ENCODE data around the gene ADORA2B. TPM values are rescaled to one million over a fixed set of nuclear protein-coding genes. Genes with fewer than 3 reads are reported as not detected.
"Not testable (repeated sequence)": the region's sequence is repeated elsewhere in the genome, so short reads cannot be mapped to it uniquely, and the experiment has no call there.

ADORA2B gene
- total RNA-seq, 1 donor = 2.2 TPM

GRCh38 chr17:15936481-15936880 lies 8.4 kb upstream of the ADORA2B start:
- not testable (repeated sequence) for H3K4me1 ChIP-seq (ENCODE audit: insufficient read depth, low read length); H3K9me3 ChIP-seq (ENCODE audit: low read depth, low read length); H3K4me3 ChIP-seq (ENCODE audit: low read length); H3K27me3 ChIP-seq (ENCODE audit: insufficient read depth, low read length)

GRCh38 chr17:15941781-15942180 lies 3.1 kb upstream of the ADORA2B start:
- H3K4me1 ChIP-seq (ENCODE audit: insufficient read depth, low read length) = peaks cover 44% of the 10 kb centered on the region
- no peaks in the 10 kb centered on the region for H3K27me3 ChIP-seq (ENCODE audit: insufficient read depth, low read length)
- no peaks in the 10 kb centered on the region for H3K9me3 ChIP-seq (ENCODE audit: low read depth, low read length)
- no peak overlapping the region for H3K4me3 ChIP-seq (ENCODE audit: low read length)

DNA sequence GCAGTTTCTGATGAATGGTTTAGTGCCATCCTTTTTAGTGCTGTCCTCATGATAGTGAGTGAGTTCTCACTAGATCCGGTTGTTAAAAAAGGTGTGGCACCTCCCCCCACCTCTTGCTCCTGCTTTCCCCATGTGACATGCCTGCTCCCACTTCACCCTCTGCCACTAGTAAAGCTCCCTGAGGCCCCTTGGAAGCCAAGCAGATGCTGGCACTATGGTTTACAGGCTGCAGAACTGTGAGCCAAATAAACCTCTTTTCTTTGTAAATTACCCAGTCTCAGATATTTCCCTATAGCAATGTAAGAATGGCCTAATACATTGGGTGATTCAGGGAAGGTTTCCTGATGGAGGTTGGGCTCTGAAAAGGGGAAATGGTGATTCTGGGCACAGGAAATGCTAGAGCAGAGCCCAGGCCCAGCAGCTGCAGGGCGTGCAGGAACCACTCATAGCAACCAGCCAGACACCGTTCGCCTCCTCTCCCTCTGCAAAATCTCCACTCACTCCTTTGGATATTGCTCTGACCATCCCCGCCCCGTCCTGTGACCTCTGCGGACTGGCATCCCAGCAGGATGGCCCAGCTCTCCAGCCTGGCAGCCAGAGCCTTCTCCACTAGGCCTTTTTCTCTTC lies 2.6 kb upstream of the ADORA2B start:
- H3K4me3 ChIP-seq (ENCODE audit: low read length) = no peak overlapping the region
- H3K9me3 ChIP-seq (ENCODE audit: low read depth, low read length) = no peaks in the 10 kb centered on the region
- no peaks in the 10 kb centered on the region for H3K27me3 ChIP-seq (ENCODE audit: insufficient read depth, low read length)
- peaks cover 49% of the 10 kb centered on the region for H3K4me1 ChIP-seq (ENCODE audit: insufficient read depth, low read length)

- Histone ChIP-seq H3K4me1 (ENCODE audit: insufficient read depth, low read length) (peaks cover 54% of the 10 kb centered on the region), H3K27me3 (ENCODE audit: insufficient read depth, low read length) (no peaks in the 10 kb centered on the region), H3K9me3 (ENCODE audit: low read depth, low read length) (no peaks in the 10 kb centered on the region), H3K4me3 (ENCODE audit: low read length) (peak overlapping the region; percentile 38)
These were observed 765 bp upstream of the ADORA2B start for GRCh38 chr17:15943971-15944758.

GRCh38 chr17:15945527-15946191 lies 729 bp downstream of the ADORA2B start:
- Histone ChIP-seq H3K4me1 (ENCODE audit: insufficient read depth, low read length) (peaks cover 54% of the 10 kb centered on the region), H3K9me3 (ENCODE audit: low read depth, low read length) (no peaks in the 10 kb centered on the region), H3K4me3 (ENCODE audit: low read length) (peak overlapping the region; percentile 38), H3K27me3 (ENCODE audit: insufficient read depth, low read length) (no peaks in the 10 kb centered on the region)

DNA sequence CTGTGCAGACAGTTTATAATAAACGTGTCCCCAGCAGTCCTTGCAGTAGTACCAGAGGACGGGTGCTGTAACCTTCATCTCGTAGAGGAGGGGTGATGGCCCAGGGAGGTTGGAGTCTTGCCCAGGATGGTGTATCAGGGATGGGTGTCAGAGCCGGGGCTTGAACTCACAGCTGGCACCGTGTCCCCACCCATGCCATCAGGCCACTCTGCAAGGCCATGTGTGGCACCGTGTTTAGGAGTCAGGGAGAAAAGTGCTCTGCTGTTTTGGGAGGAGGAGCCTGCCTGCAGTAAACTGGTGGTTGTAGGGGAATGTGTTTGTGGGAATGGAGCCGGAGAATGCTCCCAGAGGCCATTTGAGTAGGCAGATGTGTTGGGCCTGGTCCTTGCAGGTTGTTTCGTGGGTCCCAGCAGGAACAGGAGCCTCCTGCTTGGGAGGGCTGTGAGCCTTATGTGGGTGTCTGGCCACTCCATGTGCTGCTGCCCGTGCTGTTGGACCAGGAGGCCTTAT lies 1.7 kb downstream of the ADORA2B start:
- Histone ChIP-seq H3K27me3 (ENCODE audit: insufficient read depth, low read length) (no peaks in the 10 kb centered on the region), H3K9me3 (ENCODE audit: low read depth, low read length) (no peaks in the 10 kb centered on the region), H3K4me1 (ENCODE audit: insufficient read depth, low read length) (peaks cover 54% of the 10 kb centered on the region), H3K4me3 (ENCODE audit: low read length) (no peak overlapping the region)

- Histone ChIP-seq H3K4me1 (ENCODE audit: insufficient read depth, low read length) (peaks cover 53% of the 10 kb centered on the region), H3K27me3 (ENCODE audit: insufficient read depth, low read length) (no peaks in the 10 kb centered on the region)
These were observed 2.3 kb downstream of the ADORA2B start for GRCh38 chr17:15947271-15947670.

GRCh38 chr17:15947976-15948752 lies 3.2 kb downstream of the ADORA2B start:
- Histone ChIP-seq H3K27me3 (ENCODE audit: insufficient read depth, low read length) (no peaks in the 10 kb centered on the region), H3K4me3 (ENCODE audit: low read length) (no peak overlapping the region), H3K4me1 (ENCODE audit: insufficient read depth, low read length) (peaks cover 44% of the 10 kb centered on the region), H3K9me3 (ENCODE audit: low read depth, low read length) (no peaks in the 10 kb centered on the region)

More at GRCh38 chr17:15947271-15947670, 2.3 kb downstream of the ADORA2B start:
- H3K4me3 ChIP-seq (ENCODE audit: low read length) = no peak overlapping the region
- H3K9me3 ChIP-seq (ENCODE audit: low read depth, low read length) = no peaks in the 10 kb centered on the region

- no peaks in the 10 kb centered on the region for H3K27me3 ChIP-seq (ENCODE audit: insufficient read depth, low read length)
- H3K4me1 ChIP-seq (ENCODE audit: insufficient read depth, low read length) = peaks cover 12% of the 10 kb centered on the region
- H3K9me3 ChIP-seq (ENCODE audit: low read depth, low read length) = no peaks in the 10 kb centered on the region
These were observed 6.6 kb downstream of the ADORA2B start for GRCh38 chr17:15951368-15952047.

DNA sequence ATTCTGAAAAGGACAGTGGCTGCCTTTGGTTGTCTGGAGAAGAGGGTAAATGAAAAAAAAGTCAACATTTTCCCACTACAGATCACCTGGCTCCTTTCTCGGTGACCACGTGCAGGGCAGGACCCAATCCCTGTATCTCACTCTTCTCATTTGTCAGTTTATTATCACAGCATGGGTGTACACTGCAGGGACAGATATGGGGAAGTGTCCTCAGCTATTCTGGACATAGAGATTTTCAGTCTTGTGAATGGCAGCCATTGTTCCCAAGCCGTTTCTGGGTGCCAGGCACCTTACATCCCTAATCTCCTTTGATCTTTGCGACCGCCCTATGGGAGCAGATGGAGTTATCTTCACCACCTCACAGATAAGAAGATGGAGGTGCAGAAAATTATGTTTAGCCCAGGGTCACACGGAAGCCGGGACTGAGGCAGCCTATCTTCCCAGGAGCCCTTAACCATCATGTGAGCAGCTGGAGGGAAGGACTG lies 7.2 kb downstream of the ADORA2B start:
- no peaks in the 10 kb centered on the region for H3K9me3 ChIP-seq (ENCODE audit: low read depth, low read length)
- H3K4me1 ChIP-seq (ENCODE audit: insufficient read depth, low read length) = peaks cover 10% of the 10 kb centered on the region
- no peaks in the 10 kb centered on the region for H3K27me3 ChIP-seq (ENCODE audit: insufficient read depth, low read length)
- no peak overlapping the region for H3K4me3 ChIP-seq (ENCODE audit: low read length)

More at GRCh38 chr17:15951368-15952047, 6.6 kb downstream of the ADORA2B start:
- H3K4me3 ChIP-seq (ENCODE audit: low read length) = no peak overlapping the region

DNA sequence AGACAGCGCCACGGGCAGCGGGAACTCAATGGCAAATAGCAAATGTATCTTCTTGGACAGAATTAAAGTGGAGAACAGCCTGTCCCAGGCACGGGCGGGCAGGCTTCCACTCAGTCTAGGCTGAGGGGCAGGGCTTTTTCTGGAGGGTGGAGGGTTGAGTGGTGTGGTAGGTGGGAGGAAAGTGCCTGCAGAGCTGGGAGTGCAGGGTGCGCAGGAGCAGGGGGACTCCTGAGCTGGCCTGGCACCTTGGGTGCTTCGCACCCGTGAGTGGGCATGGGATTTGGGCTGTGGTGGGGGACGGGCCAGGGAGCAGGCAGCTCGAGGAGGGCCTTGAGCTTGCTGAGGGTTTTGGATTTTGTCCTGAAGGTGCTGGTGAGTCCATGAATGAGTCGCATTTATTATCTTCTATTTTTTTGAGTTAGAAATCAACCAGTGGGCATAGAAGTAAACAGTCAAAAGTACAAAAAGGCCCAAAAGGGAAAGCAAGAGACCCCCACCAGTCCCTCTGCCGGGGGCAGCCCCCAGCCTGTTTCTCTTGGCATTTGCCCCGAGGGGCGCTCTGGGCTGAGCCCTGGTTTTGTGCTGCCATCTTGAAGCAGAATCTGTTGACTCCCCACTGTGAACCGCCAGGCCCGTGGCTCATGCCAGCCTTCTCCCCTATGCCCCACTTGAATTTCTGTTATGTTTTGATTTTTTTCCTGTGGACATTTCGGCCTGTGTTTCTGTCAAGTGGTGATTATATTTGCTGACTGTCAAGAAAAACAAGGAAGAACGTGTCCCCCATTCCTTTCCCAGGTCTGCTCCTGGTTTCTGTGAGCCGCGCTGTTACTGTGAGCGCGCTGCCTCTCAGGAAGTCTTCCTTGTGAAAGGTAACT lies 8.2 kb downstream of the ADORA2B start:
- Histone ChIP-seq H3K9me3 (ENCODE audit: low read depth, low read length) (no peaks in the 10 kb centered on the region), H3K4me3 (ENCODE audit: low read length) (no peak overlapping the region), H3K4me1 (ENCODE audit: insufficient read depth, low read length) (peaks cover 14% of the 10 kb centered on the region), H3K27me3 (ENCODE audit: insufficient read depth, low read length) (no peaks in the 10 kb centered on the region)

- Histone ChIP-seq H3K4me3 (ENCODE audit: low read length) (no peak overlapping the region), H3K4me1 (ENCODE audit: insufficient read depth, low read length) (peaks cover 24% of the 10 kb centered on the region), H3K27me3 (ENCODE audit: insufficient read depth, low read length) (no peaks in the 10 kb centered on the region), H3K9me3 (ENCODE audit: low read depth, low read length) (no peaks in the 10 kb centered on the region)
These were observed 9.3 kb downstream of the ADORA2B start for GRCh38 chr17:15954222-15954621.

DNA sequence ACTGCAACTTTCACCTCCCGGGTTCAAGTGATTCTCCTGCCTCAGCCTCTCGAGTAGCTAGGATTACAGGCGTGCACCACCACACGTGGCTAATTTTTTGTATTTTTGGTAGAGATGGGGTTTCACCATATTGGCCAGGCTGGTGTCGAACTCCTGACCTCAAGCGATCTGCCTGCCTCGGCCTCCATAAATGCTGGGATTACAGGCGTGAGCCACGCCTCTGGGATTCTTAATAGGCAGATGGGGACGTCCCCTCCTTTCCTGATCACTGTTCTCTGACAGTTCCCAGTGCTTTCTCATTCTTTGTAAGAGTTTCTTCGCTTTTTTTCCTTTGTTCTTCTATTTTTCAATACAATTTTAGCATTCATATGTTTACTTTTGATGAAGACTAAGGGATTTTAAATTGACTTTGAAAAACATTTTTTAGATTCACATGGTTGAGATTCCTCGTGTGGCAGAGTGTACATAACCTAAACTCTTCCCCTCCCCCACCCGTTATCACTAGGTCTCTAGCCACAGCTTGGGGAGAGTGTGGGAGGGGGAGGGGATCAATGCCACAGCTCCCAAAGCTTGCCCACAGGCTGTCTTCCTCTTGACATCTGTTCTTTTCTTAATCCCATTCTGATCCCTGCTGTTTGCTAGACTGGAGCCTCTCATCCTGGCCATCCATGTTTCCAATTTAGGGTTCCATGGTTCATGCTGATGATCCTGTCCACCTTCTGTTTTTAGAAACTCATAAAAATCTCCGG lies 11.0 kb downstream of the ADORA2B start:
- no peak overlapping the region for H3K4me3 ChIP-seq (ENCODE audit: low read length)
- H3K4me1 ChIP-seq (ENCODE audit: insufficient read depth, low read length) = peaks cover 32% of the 10 kb centered on the region
- H3K27me3 ChIP-seq (ENCODE audit: insufficient read depth, low read length) = no peaks in the 10 kb centered on the region
- H3K9me3 ChIP-seq (ENCODE audit: low read depth, low read length) = no peaks in the 10 kb centered on the region

Data from mononuclear cell (primary cell).